B cell (primary cell): ENCODE data around the gene TTC23.

Experiments used
- EZH2 ChIP-seq: IDR thresholded peaks from 2 replicates; pipeline ENCODE4 v1.6.1; 2012; ENCODE audit warnings: borderline replicate concordance, low read depth, mild to moderate bottlenecking, moderate library complexity, low read length; ENCODE audit not compliant: insufficient read depth, poor library complexity, severe bottlenecking
- TF ChIP-seq, protein P1 (sequence below): fragments of 200-600 bp; IDR thresholded peaks from one replicate; pipeline ENCODE4 v1.8.0; 2022; ENCODE audit warnings: antibody characterized with exemption, mild to moderate bottlenecking

DNA sequence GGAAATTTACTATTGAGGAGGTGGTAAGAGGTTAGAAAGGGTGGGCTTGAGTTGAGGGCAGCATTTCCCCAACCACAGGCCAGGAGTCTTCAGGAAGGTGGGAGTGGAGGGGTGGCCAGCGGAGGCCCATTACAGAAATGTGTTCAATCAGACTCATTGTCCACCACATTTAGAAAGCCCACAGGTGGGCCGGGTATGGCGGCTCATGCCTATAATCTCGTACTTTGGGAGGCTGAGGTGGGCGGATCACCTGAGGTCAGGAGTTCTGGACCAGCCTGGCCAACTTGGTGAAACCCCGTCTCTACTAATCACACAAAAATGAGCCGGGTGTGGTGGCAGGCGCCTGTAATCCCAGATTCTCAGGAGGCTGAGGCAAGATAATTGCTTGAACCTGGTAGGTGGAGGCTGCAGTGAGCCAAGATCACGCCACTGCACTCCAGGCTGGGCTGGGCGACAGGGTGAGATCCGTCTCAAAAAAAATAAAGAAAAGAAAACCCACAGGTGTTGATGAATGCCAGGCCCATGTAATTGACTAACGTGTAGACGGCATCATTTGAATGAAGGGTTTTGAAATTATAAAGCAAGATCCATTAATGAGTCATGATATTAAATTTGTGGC is 156.7 kb downstream of the TTC23 start:
- TF ChIP-seq, protein P1, sequence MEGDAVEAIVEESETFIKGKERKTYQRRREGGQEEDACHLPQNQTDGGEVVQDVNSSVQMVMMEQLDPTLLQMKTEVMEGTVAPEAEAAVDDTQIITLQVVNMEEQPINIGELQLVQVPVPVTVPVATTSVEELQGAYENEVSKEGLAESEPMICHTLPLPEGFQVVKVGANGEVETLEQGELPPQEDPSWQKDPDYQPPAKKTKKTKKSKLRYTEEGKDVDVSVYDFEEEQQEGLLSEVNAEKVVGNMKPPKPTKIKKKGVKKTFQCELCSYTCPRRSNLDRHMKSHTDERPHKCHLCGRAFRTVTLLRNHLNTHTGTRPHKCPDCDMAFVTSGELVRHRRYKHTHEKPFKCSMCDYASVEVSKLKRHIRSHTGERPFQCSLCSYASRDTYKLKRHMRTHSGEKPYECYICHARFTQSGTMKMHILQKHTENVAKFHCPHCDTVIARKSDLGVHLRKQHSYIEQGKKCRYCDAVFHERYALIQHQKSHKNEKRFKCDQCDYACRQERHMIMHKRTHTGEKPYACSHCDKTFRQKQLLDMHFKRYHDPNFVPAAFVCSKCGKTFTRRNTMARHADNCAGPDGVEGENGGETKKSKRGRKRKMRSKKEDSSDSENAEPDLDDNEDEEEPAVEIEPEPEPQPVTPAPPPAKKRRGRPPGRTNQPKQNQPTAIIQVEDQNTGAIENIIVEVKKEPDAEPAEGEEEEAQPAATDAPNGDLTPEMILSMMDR = no peak
- no peak for TF ChIP-seq EZH2
